Bronchial epithelial cell (primary cell): Measurements from ENCODE around the gene OOSP2. TPM values are rescaled to one million over a fixed set of nuclear protein-coding genes. Genes with fewer than 3 reads are reported as not detected.

Experiments
- DNase-seq: peaks from one replicate; pipeline ENCODE4 v3.0.0-alpha.2; 2010; ENCODE audit warnings: low read depth
- FAIRE-seq: peaks from 2 replicates; lab custom pipeline; 2011; peaks lifted over from hg19 to GRCh38; lab: Jason Lieb, UNC
- H3K27me3 ChIP-seq: 2 replicates; pipeline ENCODE4 v1.5.1; 2011; ENCODE audit warnings: low read length; ENCODE audit not compliant: control insufficient read depth, insufficient read depth
- H3K36me3 ChIP-seq: 2 replicates; pipeline ENCODE4 v1.5.1; 2011; ENCODE audit warnings: low read length; ENCODE audit not compliant: control insufficient read depth, insufficient read depth
- H3K4me3 ChIP-seq: 2 replicates; pipeline ENCODE4 v1.5.1; 2011; ENCODE audit warnings: mild to moderate bottlenecking, low read depth, low read length, control low read depth
- total RNA-seq: library from RNA; depleted of rRNA; stranded (reverse); fragments of >200 nt; gene quantifications from 2 replicates; pipeline ENCODE4 v1.2.1, GENCODE V29; 2014
- TF ChIP-seq, protein P1 (sequence below): IDR thresholded peaks from 2 replicates; pipeline ENCODE4 v1.5.1; 2011; ENCODE audit warnings: mild to moderate bottlenecking, moderate library complexity, low read length, control low read depth, inconsistent platforms; ENCODE audit not compliant: insufficient read depth, severe bottlenecking

OOSP2 gene, protein sequence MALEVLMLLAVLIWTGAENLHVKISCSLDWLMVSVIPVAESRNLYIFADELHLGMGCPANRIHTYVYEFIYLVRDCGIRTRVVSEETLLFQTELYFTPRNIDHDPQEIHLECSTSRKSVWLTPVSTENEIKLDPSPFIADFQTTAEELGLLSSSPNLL
- total RNA-seq: not detected in 2 replicates

DNA sequence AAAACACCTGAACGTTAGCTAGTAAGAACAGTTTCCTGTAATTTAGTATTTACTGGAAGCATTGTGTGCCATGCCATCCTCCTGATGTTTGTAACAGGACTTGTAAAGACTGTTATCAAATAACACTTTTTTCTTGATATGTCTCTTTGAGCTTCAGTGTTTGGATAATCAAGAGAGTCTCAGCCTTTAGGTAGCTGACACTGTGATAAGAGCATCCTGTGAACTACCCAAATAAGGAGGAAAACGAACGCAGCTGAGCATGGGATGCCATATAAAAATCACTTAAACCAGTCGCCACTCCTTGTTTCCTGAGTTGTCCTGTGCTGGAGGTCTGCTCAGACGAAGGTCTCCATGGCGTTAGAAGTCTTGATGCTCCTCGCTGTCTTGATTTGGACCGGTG lies at the start of gene OOSP2:
TSS of gene OOSP2 (plus strand) at position 301 of the 400 bp plus-strand sequence. CDS start at position 352, 51 bp downstream.
- DNase-seq: no peak
- Histone ChIP-seq H3K27me3 (no peaks in the 10 kb centered on the region), H3K4me3 (no peak within 1 kb of the TSS), H3K36me3 (no peaks in the 10 kb centered on the region)
- TF ChIP-seq, protein P1, sequence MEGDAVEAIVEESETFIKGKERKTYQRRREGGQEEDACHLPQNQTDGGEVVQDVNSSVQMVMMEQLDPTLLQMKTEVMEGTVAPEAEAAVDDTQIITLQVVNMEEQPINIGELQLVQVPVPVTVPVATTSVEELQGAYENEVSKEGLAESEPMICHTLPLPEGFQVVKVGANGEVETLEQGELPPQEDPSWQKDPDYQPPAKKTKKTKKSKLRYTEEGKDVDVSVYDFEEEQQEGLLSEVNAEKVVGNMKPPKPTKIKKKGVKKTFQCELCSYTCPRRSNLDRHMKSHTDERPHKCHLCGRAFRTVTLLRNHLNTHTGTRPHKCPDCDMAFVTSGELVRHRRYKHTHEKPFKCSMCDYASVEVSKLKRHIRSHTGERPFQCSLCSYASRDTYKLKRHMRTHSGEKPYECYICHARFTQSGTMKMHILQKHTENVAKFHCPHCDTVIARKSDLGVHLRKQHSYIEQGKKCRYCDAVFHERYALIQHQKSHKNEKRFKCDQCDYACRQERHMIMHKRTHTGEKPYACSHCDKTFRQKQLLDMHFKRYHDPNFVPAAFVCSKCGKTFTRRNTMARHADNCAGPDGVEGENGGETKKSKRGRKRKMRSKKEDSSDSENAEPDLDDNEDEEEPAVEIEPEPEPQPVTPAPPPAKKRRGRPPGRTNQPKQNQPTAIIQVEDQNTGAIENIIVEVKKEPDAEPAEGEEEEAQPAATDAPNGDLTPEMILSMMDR: no peak
- no peak for FAIRE-seq

DNA sequence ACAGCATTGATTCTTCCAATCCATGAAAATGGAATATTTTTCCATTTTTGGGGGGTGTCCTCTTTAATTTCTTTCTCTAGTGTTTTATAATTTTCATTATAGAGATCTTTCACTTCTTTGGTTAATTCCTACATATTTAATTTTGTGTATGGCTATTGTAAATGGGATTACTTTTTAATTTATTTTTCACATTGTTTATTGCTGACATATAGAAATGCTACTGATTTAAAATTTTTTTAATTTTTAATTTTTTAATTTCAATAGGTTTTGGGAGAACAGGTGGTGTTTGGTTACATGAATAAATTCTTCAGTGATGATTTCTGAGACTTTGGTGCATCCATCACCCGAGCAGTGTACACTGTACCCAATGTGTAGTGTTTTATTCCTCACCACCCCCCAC lies 49.8 kb upstream of the OOSP2 start:
- FAIRE-seq: no peak
- TF ChIP-seq, protein P1: no peak
- H3K36me3 ChIP-seq: no peaks in the 10 kb centered on the region

DNA sequence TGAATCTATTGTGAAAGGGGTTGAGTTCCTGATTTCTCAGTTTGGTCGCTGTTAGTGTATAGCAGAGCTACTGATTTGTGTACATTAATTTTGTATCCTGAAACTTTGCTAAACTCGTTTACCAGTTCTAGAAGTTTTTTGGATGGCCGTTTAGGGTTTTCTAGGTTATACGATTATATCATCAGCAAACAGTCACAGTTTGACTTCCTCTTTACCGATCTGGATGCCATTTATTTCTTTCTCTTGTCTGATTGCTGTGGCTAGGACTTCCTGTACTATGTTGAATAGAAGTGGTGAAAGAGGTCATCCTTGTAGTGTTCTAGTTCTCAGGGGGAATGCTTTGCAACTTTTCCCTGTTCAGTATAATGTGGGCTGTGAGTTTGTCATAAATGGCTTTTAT lies 47.8 kb upstream of the OOSP2 start:
- Histone ChIP-seq H3K4me3 (no peak overlapping the region), H3K27me3 (no peaks in the 10 kb centered on the region), H3K36me3 (no peaks in the 10 kb centered on the region)
- TF ChIP-seq, protein P1: no peak
- DNase-seq (no peak), FAIRE-seq (no peak)

More for the DNA sequence above, 49.8 kb upstream of the OOSP2 start:
- H3K27me3 ChIP-seq: no peaks in the 10 kb centered on the region
- no peak overlapping the region for H3K4me3 ChIP-seq
- DNase-seq: no peak

DNA sequence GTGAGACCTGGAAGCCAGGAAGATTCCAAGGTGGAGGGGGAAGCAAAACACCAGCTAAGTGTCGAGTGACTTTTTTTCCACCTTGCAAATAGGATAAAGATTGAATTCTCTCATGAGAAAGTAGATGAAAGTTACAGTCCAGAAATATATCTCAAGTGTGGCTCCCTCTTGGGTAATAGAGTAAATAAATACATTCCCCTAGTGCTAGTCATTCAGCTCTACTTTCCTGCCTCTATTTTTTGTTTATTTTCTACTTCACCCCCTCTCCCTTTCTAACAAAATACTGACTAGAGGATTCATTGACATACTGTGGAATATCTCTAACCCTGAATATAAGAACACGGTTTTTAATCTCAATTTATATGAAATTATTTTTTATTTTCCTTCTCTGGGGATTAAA lies 42.4 kb upstream of the OOSP2 start:
- no peak overlapping the region for H3K4me3 ChIP-seq
- no peak for FAIRE-seq
- H3K36me3 ChIP-seq: no peaks in the 10 kb centered on the region
- DNase-seq: peak; percentile 38
- H3K27me3 ChIP-seq: no peaks in the 10 kb centered on the region
- TF ChIP-seq, protein P1: no peak

DNA sequence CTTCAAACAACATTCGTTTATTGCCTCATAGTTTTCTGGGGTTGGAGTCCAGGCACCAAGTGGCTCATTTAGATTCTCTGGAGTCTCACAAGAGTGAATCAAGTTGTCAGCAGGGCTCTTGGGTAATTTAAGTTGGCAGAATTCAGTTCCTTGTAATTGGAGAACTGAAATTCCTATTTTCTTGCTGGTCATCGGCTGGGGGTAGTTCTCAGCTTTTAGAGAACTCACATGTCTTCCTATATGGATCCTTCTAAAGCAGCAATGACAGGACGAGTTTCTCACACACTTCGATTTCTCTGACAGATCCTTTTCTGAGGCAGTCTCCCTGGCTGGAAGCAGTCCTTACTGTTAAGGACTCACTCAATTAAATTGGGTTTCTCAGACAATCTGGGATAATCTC lies 40.5 kb upstream of the OOSP2 start:
- FAIRE-seq (no peak), DNase-seq (no peak)
- H3K36me3 ChIP-seq: no peaks in the 10 kb centered on the region
- H3K27me3 ChIP-seq: no peaks in the 10 kb centered on the region
- H3K4me3 ChIP-seq: no peak overlapping the region
- TF ChIP-seq, protein P1: no peak

DNA sequence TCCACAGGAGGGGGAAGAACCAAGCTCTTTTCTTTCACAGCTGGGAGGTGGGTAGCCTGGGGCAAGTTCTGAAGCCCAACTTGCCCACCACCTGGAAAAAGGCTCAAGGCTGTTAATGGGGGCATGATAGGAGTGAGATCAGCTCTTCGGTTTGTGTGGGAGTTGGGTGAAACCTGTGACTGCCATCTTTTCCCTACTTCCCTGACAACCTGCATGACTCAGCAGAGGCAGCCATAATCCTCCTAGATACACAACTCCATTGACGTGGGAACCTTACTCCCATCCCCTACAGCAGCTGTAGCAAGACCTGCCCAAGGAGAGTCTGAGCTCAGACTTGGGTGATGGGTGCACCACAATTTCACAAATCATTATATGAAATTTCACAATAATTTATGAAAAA lies 36.5 kb upstream of the OOSP2 start:
- no peaks in the 10 kb centered on the region for H3K27me3 ChIP-seq
- FAIRE-seq: no peak
- no peak overlapping the region for H3K4me3 ChIP-seq
- TF ChIP-seq, protein P1: no peak
- no peaks in the 10 kb centered on the region for H3K36me3 ChIP-seq
- DNase-seq: no peak
